ENCODE data around the gene PDE9A.

Gene PDE9A

GRCh38 chr21:42769183-42769819 lies 115.9 kb downstream of the PDE9A start:
- Histone ChIP-seq H3K27ac (ENCODE audit: low read length) (no peak overlapping the region), H3K4me2 (ENCODE audit: low read depth, low read length) (no peak overlapping the region), H3K9me2 (replicated peaks; ENCODE audit: insufficient read depth, low read length) (no peaks in the 10 kb centered on the region), H3K9ac (ENCODE audit: low read length) (no peak overlapping the region), H3K4me1 (ENCODE audit: low read length) (no peaks in the 10 kb centered on the region), H3F3A (ENCODE audit: insufficient read depth, low read length) (no peaks in the 10 kb centered on the region), H3K27me3 (replicated peaks; ENCODE audit: insufficient read depth, low read length) (peaks cover 96% of the 10 kb centered on the region), H3K4me3 (ENCODE audit: low read length) (no peak overlapping the region), H4K20me1 (ENCODE audit: insufficient read depth, low read length) (no peaks in the 10 kb centered on the region), H3K79me2 (ENCODE audit: low read length) (no peaks in the 10 kb centered on the region), H2AFZ (ENCODE audit: low read length) (no peak overlapping the region), H3K9me3 (replicated peaks; ENCODE audit: insufficient read depth, low read length) (no peaks in the 10 kb centered on the region), H3K36me3 (replicated peaks; ENCODE audit: insufficient read depth, low read length) (no peaks in the 10 kb centered on the region)
- DNase-seq, result no peak
- TF ChIP-seq EZH2 (optimal IDR thresholded peaks at IDR 0.05; ENCODE audit: low read depth, low read length) (no peak), EZH2phosphoT487 (IDR thresholded peaks at IDR 0.05; ENCODE audit: low read length) (no peak), CTCF (IDR thresholded peaks at IDR 0.05; ENCODE audit: low read length) (no peak)

GRCh38 chr21:42769820-42770716 lies 116.6 kb downstream of the PDE9A start:
- Histone ChIP-seq H3K4me3 (ENCODE audit: low read length) (no peak overlapping the region), H3K9ac (ENCODE audit: low read length) (no peak overlapping the region), H2AFZ (ENCODE audit: low read length) (no peak overlapping the region), H3K36me3 (replicated peaks; ENCODE audit: insufficient read depth, low read length) (no peaks in the 10 kb centered on the region), H3K27me3 (replicated peaks; ENCODE audit: insufficient read depth, low read length) (peaks cover 96% of the 10 kb centered on the region), H4K20me1 (ENCODE audit: insufficient read depth, low read length) (no peaks in the 10 kb centered on the region), H3K9me3 (replicated peaks; ENCODE audit: insufficient read depth, low read length) (no peaks in the 10 kb centered on the region), H3F3A (ENCODE audit: insufficient read depth, low read length) (no peaks in the 10 kb centered on the region), H3K27ac (ENCODE audit: low read length) (no peak overlapping the region), H3K9me2 (replicated peaks; ENCODE audit: insufficient read depth, low read length) (no peaks in the 10 kb centered on the region), H3K4me1 (ENCODE audit: low read length) (no peaks in the 10 kb centered on the region), H3K4me2 (ENCODE audit: low read depth, low read length) (no peak overlapping the region), H3K79me2 (ENCODE audit: low read length) (no peaks in the 10 kb centered on the region)
- TF ChIP-seq EZH2 (optimal IDR thresholded peaks at IDR 0.05; ENCODE audit: low read depth, low read length) (peak; percentile 85), CTCF (IDR thresholded peaks at IDR 0.05; ENCODE audit: low read length) (no peak), EZH2phosphoT487 (IDR thresholded peaks at IDR 0.05; ENCODE audit: low read length) (0 out of 2 replicates have a peak, but pooled peaks have one; percentile 63)
- no peak for DNase-seq

GRCh38 chr21:42770717-42771502 lies 117.5 kb downstream of the PDE9A start:
- H2AFZ ChIP-seq (ENCODE audit: low read length), result no peak overlapping the region
- no peak overlapping the region for H3K4me3 ChIP-seq (ENCODE audit: low read length)
- H3K27me3 ChIP-seq (replicated peaks; ENCODE audit: insufficient read depth, low read length), result peaks cover 96% of the 10 kb centered on the region
- no peaks in the 10 kb centered on the region for H3K9me2 ChIP-seq (replicated peaks; ENCODE audit: insufficient read depth, low read length)
- no peak overlapping the region for H3K27ac ChIP-seq (ENCODE audit: low read length)
- no peaks in the 10 kb centered on the region for H3K9me3 ChIP-seq (replicated peaks; ENCODE audit: insufficient read depth, low read length)
- no peaks in the 10 kb centered on the region for H3K36me3 ChIP-seq (replicated peaks; ENCODE audit: insufficient read depth, low read length)
- H3F3A ChIP-seq (ENCODE audit: insufficient read depth, low read length), result no peaks in the 10 kb centered on the region
- no peaks in the 10 kb centered on the region for H4K20me1 ChIP-seq (ENCODE audit: insufficient read depth, low read length)
- no peak overlapping the region for H3K9ac ChIP-seq (ENCODE audit: low read length)
- H3K79me2 ChIP-seq (ENCODE audit: low read length), result no peaks in the 10 kb centered on the region
- 0 out of 2 replicates have a peak, but pooled peaks have one; percentile 36 for TF ChIP-seq EZH2phosphoT487 (IDR thresholded peaks at IDR 0.05; ENCODE audit: low read length)
- no peak for TF ChIP-seq EZH2 (optimal IDR thresholded peaks at IDR 0.05; ENCODE audit: low read depth, low read length)
- no peak for DNase-seq
- H3K4me2 ChIP-seq (ENCODE audit: low read depth, low read length), result no peak overlapping the region
- H3K4me1 ChIP-seq (ENCODE audit: low read length), result no peaks in the 10 kb centered on the region
